ENCODE measurements around the gene LLPH. TPM values are rescaled to one million over a fixed set of nuclear protein-coding genes. Genes with fewer than 3 reads are reported as not detected.

LLPH gene
- total RNA-seq, result 3.6 and 4.5 TPM in 2 replicates

GRCh38 chr12:66130267-66131066, at the start of gene LLPH:
Gene LLPH (minus strand): TSS chr12:66130750. CDS start chr12:66129106, 1,644 bp downstream.

GRCh38 chr12:66169221-66170170, 38.9 kb upstream of the LLPH start, which contains the start of gene TMBIM4:
Gene TMBIM4 (minus strand): TSS chr12:66169996. CDS start chr12:66169951, 45 bp downstream.

Other genes with a start within 250 kb of the LLPH start
- 55.4 and 61.8 TPM in 2 replicates for gene TMBIM4, start 39.2 kb upstream of the LLPH start, total RNA-seq
- gene IRAK3, start 58.5 kb upstream of the LLPH start, total RNA-seq, result 3.0 and 4.8 TPM in 2 replicates
- 1.9 and 2.6 TPM in 2 replicates for gene HELB, start 171.7 kb upstream of the LLPH start, total RNA-seq

Measured in tracheal epithelial cell (primary cell).